Spinal cord (tissue), 10 donors: ENCODE measurements around the gene TOMM20. TPM values are rescaled to one million over a fixed set of nuclear protein-coding genes. Genes with fewer than 3 reads are reported as not detected.
"Not testable (repeated sequence)": the region's sequence is repeated elsewhere in the genome, so short reads cannot be mapped to it uniquely, and the experiment has no call there.

ENCODE experiments used
- DNase-seq, 6 donors: peaks; one replicate each; pipeline versions ENCODE4 v3.0.0 to v3.0.0-alpha.2; 2013 to 2015; ENCODE audit warnings: low spot score in 6 of 6, low read depth in 4 of 6
- H3K27ac ChIP-seq: one replicate; pipeline ENCODE4 v1.5.1; 2013; ENCODE audit warnings: low read depth, low read length, control low read depth
- H3K27me3 ChIP-seq: one replicate; pipeline ENCODE4 v1.6.1; 2013; ENCODE audit warnings: low read length; ENCODE audit not compliant: control insufficient read depth, insufficient read depth
- H3K36me3 ChIP-seq: one replicate; pipeline ENCODE4 v1.6.1; 2013; ENCODE audit warnings: low read length; ENCODE audit not compliant: control insufficient read depth, insufficient read depth
- H3K4me1 ChIP-seq: one replicate; pipeline ENCODE4 v1.6.1; 2013; ENCODE audit warnings: low read length; ENCODE audit not compliant: control insufficient read depth, insufficient read depth
- H3K4me3 ChIP-seq: one replicate; pipeline ENCODE4 v1.5.1; 2013; ENCODE audit warnings: low read depth, low read length, control low read depth
- H3K9me3 ChIP-seq: one replicate; pipeline ENCODE4 v1.6.1; 2013; ENCODE audit warnings: low read length; ENCODE audit not compliant: control insufficient read depth, insufficient read depth
- WGBS: methylation state at CpG from one replicate; pipeline ENCODE4 v1.1.5; 2013; ENCODE audit warnings: missing lambda C conversion rate; ENCODE audit not compliant: insufficient coverage; 5-methylcytosine and 5-hydroxymethylcytosine counted together
- polyA plus RNA-seq, 2 donors: library from polyadenylated mRNA; unstranded; fragments of 120-200 nt; gene quantifications; one replicate each; pipeline ENCODE4 v1.2.1, GENCODE V29; 2013; ENCODE audit not compliant: insufficient read length in 2 of 2
- total RNA-seq, 2 donors: library from RNA; depleted of rRNA in 1 of 2; stranded (reverse); fragments of 120-200 nt in 1 of 2; fragments of >200 nt in 1 of 2; gene quantifications; one replicate each; pipeline versions ENCODE4 v1.2.3 to v1.2.4, GENCODE V29; 2013 to 2014
- donor health status: healthy.

The TOMM20 gene
- total and polyA plus RNA-seq, 4 donors, result 87.4 to 180 (median 161) TPM

GRCh38 chr1:235098547-235098946 is 30.1 kb downstream of the TOMM20 start:
- Histone ChIP-seq H3K27me3 (no peaks in the 10 kb centered on the region), H3K4me3 (no peak overlapping the region), H3K4me1 (peaks cover 7% of the 10 kb centered on the region), H3K27ac (no peak overlapping the region), H3K9me3 (no peaks in the 10 kb centered on the region), H3K36me3 (no peaks in the 10 kb centered on the region)
- no peak for DNase-seq
- WGBS, result 100% methylated on average over 1 of the region's 6 CpGs

GRCh38 chr1:235097501-235097900 is 31.1 kb downstream of the TOMM20 start:
- not testable (repeated sequence) for DNase-seq

GRCh38 chr1:235095938-235096562 is 32.6 kb downstream of the TOMM20 start:
- Histone ChIP-seq H3K4me1 (peaks cover 21% of the 10 kb centered on the region), H3K27me3 (no peaks in the 10 kb centered on the region), H3K9me3 (no peaks in the 10 kb centered on the region), H3K36me3 (no peaks in the 10 kb centered on the region), H3K27ac (no peak overlapping the region), H3K4me3 (no peak overlapping the region)
- no peak for DNase-seq
- 79% methylated on average over 2 of the region's 6 CpGs for WGBS

More at GRCh38 chr1:235097501-235097900, 31.1 kb downstream of the TOMM20 start:
- H3K36me3 ChIP-seq, H3K27me3 ChIP-seq, H3K27ac ChIP-seq, H3K9me3 ChIP-seq, H3K4me3 ChIP-seq: not testable (repeated sequence)
- peaks cover 15% of the 10 kb centered on the region for H3K4me1 ChIP-seq
- 89% methylated on average over 12 of the region's 14 CpGs for WGBS

GRCh38 chr1:235093696-235094592 is 34.7 kb downstream of the TOMM20 start:
- H3K27me3 ChIP-seq, result no peaks in the 10 kb centered on the region
- peak in 4 of 6 donors; percentile 67 to 93 (median 81) for DNase-seq
- H3K9me3 ChIP-seq, result no peaks in the 10 kb centered on the region
- 26% methylated on average over 22 of the region's 24 CpGs for WGBS
- H3K36me3 ChIP-seq, result no peaks in the 10 kb centered on the region
- H3K4me1 ChIP-seq, result peaks cover 38% of the 10 kb centered on the region
- H3K27ac ChIP-seq, result no peak overlapping the region
- H3K4me3 ChIP-seq, result peak overlapping the region; percentile 28

- H3K27ac ChIP-seq, result no peak overlapping the region
- H3K27me3 ChIP-seq, result no peaks in the 10 kb centered on the region
- peaks cover 38% of the 10 kb centered on the region for H3K4me1 ChIP-seq
- DNase-seq, result peak in 4 of 6 donors; percentile 54 to 95 (median 72)
- H3K36me3 ChIP-seq, result no peaks in the 10 kb centered on the region
- WGBS, result 24% methylated on average over 24 of the region's 27 CpGs
- peak overlapping the region; percentile 28 for H3K4me3 ChIP-seq
- H3K9me3 ChIP-seq, result no peaks in the 10 kb centered on the region
Measured at GRCh38 chr1:235093013-235093695, 35.5 kb downstream of the TOMM20 start.

GRCh38 chr1:235092415-235092814 is 36.2 kb downstream of the TOMM20 start:
- H3K4me1 ChIP-seq, result peaks cover 38% of the 10 kb centered on the region
- WGBS, result no CpG with 5 or more reads among the region's 14 CpGs
- not testable (repeated sequence) for H3K9me3 ChIP-seq, H3K27me3 ChIP-seq, H3K4me3 ChIP-seq, DNase-seq, H3K27ac ChIP-seq, H3K36me3 ChIP-seq

GRCh38 chr1:235092045-235092406 is 36.6 kb downstream of the TOMM20 start:
- H3K4me1 ChIP-seq, result peaks cover 38% of the 10 kb centered on the region
- not testable (repeated sequence) for H3K27ac ChIP-seq, H3K27me3 ChIP-seq, DNase-seq, H3K4me3 ChIP-seq, H3K36me3 ChIP-seq, H3K9me3 ChIP-seq
- no CpG with 5 or more reads among the region's 8 CpGs for WGBS

GRCh38 chr1:235091319-235092044 is 37.2 kb downstream of the TOMM20 start:
- DNase-seq, H3K4me3 ChIP-seq, H3K36me3 ChIP-seq, H3K9me3 ChIP-seq, H3K27me3 ChIP-seq: not testable (repeated sequence)
- 92% methylated on average over 13 of the region's 20 CpGs for WGBS
- H3K4me1 ChIP-seq, result peaks cover 38% of the 10 kb centered on the region
- peak overlapping the region; percentile 79 for H3K27ac ChIP-seq

GRCh38 chr1:235090406-235091069 is 38.1 kb downstream of the TOMM20 start:
- 38% methylated on average over 19 of the region's 20 CpGs for WGBS
- Histone ChIP-seq H3K9me3 (no peaks in the 10 kb centered on the region), H3K27me3 (no peaks in the 10 kb centered on the region), H3K27ac (peak overlapping the region; percentile 79), H3K4me3 (no peak overlapping the region), H3K36me3 (no peaks in the 10 kb centered on the region), H3K4me1 (peaks cover 38% of the 10 kb centered on the region)
- DNase-seq, result peak in 2 of 6 donors; percentile 76 to 82
